ENCODE results near the gene TATDN2. TPM values are rescaled to one million over a fixed set of nuclear protein-coding genes. Genes with fewer than 3 reads are reported as not detected.

TATDN2 gene
- total RNA-seq, 2 donors from 2014 or later, result 40.8 to 56.3 TPM

- H3K27ac Mint-ChIP-seq, result peak overlapping the region; percentile 20 to 93
- ATAC-seq, result peak in 1 of 2 donors; percentile 26
- no peak for DNase-seq (ENCODE audit: low spot score in 2 of 2)
- H3K36me3 Mint-ChIP-seq, result peaks cover 0 to 13% of the 10 kb centered on the region in 2 donors
- no peaks in the 10 kb centered on the region for H3K9me3 Mint-ChIP-seq
Observed at GRCh38 chr3:10312861-10313260, 64.6 kb downstream of the TATDN2 start.

DNA sequence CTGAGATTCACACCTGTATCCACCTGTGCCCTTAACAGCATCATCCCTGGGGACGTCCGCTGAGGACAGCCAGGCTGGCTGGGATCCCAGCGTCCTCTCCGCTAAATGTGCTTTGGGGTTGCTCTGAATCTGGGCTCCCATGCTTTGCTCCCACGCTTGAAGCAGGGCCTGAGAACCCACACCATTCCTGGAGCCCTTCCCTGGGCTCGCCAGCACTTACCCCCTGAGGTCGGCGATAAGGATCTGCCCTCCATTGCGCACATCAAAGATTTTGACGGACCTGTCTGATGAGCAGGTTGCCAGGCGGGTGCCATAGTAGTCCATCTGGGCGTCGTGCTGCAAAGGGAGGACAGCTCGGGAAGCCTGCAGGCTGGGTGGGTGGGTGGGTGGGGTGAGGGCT, 66.8 kb downstream of the TATDN2 start:
- no peak for ATAC-seq
- no peaks in the 10 kb centered on the region for H3K9me3 Mint-ChIP-seq
- H3K27ac Mint-ChIP-seq, result no peak overlapping the region
- DNase-seq (ENCODE audit: low spot score in 2 of 2), result no peak
- H3K36me3 Mint-ChIP-seq, result peaks cover 1 to 6% of the 10 kb centered on the region in 2 donors

- H3K27ac Mint-ChIP-seq, result peak overlapping the region in 1 of 2 donors; percentile 84
- H3K9me3 Mint-ChIP-seq, result no peaks in the 10 kb centered on the region
- H3K36me3 Mint-ChIP-seq, result peaks cover 0 to 13% of the 10 kb centered on the region in 2 donors
- ATAC-seq (no peak), DNase-seq (ENCODE audit: low spot score in 2 of 2) (no peak)
Observed at GRCh38 chr3:10315771-10316344, 67.6 kb downstream of the TATDN2 start.

- no peak for DNase-seq (ENCODE audit: low spot score in 2 of 2)
- Mint-ChIP-seq H3K27ac (peak overlapping the region in 1 of 2 donors; percentile 66), H3K9me3 (no peaks in the 10 kb centered on the region), H3K36me3 (peaks cover 0 to 13% of the 10 kb centered on the region in 2 donors)
- no peak for ATAC-seq
Observed at GRCh38 chr3:10317311-10317960, 69.2 kb downstream of the TATDN2 start.

DNA sequence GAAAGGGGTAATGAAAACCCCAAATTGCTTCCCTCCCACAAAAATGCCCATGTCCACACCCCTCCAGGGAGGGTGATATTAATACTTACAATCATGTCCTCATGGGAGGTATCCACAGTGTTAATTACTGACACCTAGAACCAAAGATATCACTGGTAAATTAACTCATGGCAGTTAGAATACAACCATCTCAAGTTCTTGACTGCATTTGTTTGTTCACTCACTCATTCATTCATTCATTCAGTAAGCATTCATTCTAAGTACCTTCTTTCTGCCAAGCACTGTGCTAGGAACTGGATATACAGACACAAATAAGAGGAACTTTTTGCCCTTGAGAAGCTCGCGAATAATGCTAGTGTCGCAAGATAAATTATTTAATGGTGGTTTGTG, 69.7 kb downstream of the TATDN2 start:
- ATAC-seq, result no peak
- peak overlapping the region; percentile 2 to 99 for H3K27ac Mint-ChIP-seq
- peaks cover 0 to 13% of the 10 kb centered on the region in 2 donors for H3K36me3 Mint-ChIP-seq

GRCh38 chr3:10319251-10319650, 71.0 kb downstream of the TATDN2 start:
- DNase-seq (ENCODE audit: low spot score in 2 of 2) (no peak), ATAC-seq (no peak)
- H3K36me3 Mint-ChIP-seq, result peaks cover 0 to 13% of the 10 kb centered on the region in 2 donors
- peak overlapping the region in 1 of 2 donors; percentile 99 for H3K27ac Mint-ChIP-seq
- no peaks in the 10 kb centered on the region for H3K9me3 Mint-ChIP-seq

More for the DNA sequence above, 69.7 kb downstream of the TATDN2 start:
- no peaks in the 10 kb centered on the region for H3K9me3 Mint-ChIP-seq
- DNase-seq (ENCODE audit: low spot score in 2 of 2), result no peak

GRCh38 chr3:10319804-10320203, 71.5 kb downstream of the TATDN2 start:
- ATAC-seq (no peak), DNase-seq (ENCODE audit: low spot score in 2 of 2) (no peak)
- Mint-ChIP-seq H3K36me3 (peaks cover 0 to 13% of the 10 kb centered on the region in 2 donors), H3K9me3 (no peaks in the 10 kb centered on the region), H3K27ac (peak overlapping the region; percentile 99)

DNA sequence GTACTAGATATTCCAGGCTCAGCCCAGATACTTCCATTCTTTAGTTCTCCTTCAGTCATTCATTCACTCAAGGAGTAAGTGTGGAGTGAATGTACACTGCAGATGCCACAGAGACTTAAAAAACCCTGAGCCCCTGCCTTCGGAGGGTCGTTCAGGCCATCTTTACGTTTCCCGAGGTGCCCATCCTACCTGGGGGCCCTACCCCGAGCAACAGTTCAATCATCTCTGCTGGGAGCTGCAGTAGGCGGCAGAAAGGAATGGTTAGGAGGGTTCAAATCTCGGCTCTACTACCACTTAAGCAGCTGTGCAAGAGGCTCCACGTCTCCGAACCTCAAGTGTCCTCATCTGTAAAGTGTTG, 72.0 kb downstream of the TATDN2 start:
- H3K9me3 Mint-ChIP-seq, result no peaks in the 10 kb centered on the region
- DNase-seq (ENCODE audit: low spot score in 2 of 2), result no peak
- H3K36me3 Mint-ChIP-seq, result peaks cover 0 to 13% of the 10 kb centered on the region in 2 donors
- ATAC-seq, result no peak
- H3K27ac Mint-ChIP-seq, result peak overlapping the region; percentile 99

DNA sequence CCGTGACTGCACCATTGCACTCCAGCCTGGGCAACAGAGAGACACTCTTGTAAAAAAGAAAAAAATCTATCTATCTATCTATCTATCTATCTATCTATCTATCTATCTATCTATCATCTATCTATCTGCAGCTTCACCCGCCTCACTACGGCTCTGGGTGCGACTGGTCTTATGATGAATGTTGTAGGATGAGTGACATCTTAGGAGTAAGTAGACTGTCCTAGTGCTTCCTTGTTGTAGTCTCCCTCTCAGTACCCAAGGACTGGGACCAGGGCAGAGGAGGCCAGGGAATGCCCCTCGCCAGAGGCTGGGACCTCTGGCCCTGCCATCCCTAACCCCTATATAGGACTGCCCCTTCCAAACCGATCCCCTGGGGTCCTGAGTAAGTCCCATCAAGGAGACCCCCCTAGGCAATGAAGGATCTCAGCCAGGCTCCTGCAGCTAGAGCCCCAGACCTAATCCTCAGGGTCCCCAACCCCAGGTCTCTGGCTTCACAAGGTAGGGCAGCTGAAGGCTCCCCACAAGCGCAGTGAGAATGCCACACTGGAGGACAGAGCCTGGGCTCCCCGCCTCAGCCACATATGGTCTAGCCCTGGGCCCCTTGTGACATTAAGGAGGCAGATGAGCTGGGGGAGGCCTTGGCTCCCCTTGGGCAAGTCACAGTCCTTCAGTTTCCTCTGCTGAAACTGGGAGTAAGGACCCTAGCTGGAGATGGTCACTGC, 73.5 kb downstream of the TATDN2 start:
- ATAC-seq (no peak), DNase-seq (ENCODE audit: low spot score in 2 of 2) (no peak)
- peaks cover 0 to 13% of the 10 kb centered on the region in 2 donors for H3K36me3 Mint-ChIP-seq
- H3K27ac Mint-ChIP-seq, result peak overlapping the region; percentile 92 to 99
- no peaks in the 10 kb centered on the region for H3K9me3 Mint-ChIP-seq

- no peaks in the 10 kb centered on the region for H3K9me3 Mint-ChIP-seq
- ATAC-seq (peak in 1 of 2 donors; percentile 23), DNase-seq (ENCODE audit: low spot score in 2 of 2) (no peak)
- H3K27ac Mint-ChIP-seq, result no peak overlapping the region
- peaks cover 0 to 13% of the 10 kb centered on the region in 2 donors for H3K36me3 Mint-ChIP-seq
Observed at GRCh38 chr3:10322352-10322710, 74.1 kb downstream of the TATDN2 start.

- no peaks in the 10 kb centered on the region for H3K36me3 Mint-ChIP-seq
- H3K27ac Mint-ChIP-seq, result no peak overlapping the region
- no peak for ATAC-seq
- no peak for DNase-seq (ENCODE audit: low spot score in 2 of 2)
- H3K9me3 Mint-ChIP-seq, result no peaks in the 10 kb centered on the region
Observed at GRCh38 chr3:10327592-10327991, 79.3 kb downstream of the TATDN2 start.

DNA sequence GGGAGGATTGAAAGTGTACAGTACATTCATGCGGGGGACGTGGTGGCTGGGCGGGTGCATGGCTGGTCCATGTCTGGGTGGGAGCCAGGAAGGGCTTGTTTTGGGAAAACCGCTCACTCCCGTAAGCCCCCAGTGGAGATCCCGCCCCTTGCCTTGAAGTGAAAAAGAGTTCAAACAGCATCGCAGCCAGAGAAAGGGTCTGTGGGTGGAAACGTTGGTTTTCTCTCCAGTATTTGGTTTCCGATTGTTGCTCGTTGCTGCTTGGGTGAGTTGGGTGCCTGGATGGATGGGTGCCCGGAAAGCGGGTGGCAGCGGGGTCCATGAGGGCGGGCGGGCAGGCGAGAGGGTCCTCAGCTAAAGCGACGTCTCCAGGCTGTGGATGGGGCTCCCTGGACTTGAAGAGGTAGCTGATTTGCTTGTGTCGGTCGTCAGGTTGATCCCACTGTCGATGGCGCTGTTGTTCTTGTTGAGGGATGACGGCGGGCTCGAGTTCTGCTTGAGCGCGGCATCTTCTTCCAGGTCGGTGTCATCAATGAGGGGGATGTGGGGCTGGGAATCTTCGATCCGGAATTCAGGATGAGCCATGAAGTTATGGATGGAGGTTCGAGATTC, 80.3 kb downstream of the TATDN2 start:
- Mint-ChIP-seq H3K27ac (no peak overlapping the region), H3K9me3 (no peaks in the 10 kb centered on the region), H3K36me3 (no peaks in the 10 kb centered on the region)
- DNase-seq (ENCODE audit: low spot score in 2 of 2) (no peak), ATAC-seq (no peak)

GRCh38 chr3:10329495-10330015, 81.3 kb downstream of the TATDN2 start:
- DNase-seq (ENCODE audit: low spot score in 2 of 2) (no peak), ATAC-seq (no peak)
- Mint-ChIP-seq H3K27ac (no peak overlapping the region), H3K36me3 (no peaks in the 10 kb centered on the region), H3K9me3 (no peaks in the 10 kb centered on the region)

- H3K36me3 Mint-ChIP-seq, result no peaks in the 10 kb centered on the region
- ATAC-seq (peak in 1 of 2 donors; percentile 40), DNase-seq (ENCODE audit: low spot score in 2 of 2) (no peak)
- no peaks in the 10 kb centered on the region for H3K9me3 Mint-ChIP-seq
- H3K27ac Mint-ChIP-seq, result no peak overlapping the region
Observed at GRCh38 chr3:10330319-10330718, 82.1 kb downstream of the TATDN2 start.
